HepG2 (cell line): ENCODE results near the gene SFMBT1. TPM values are rescaled to one million over a fixed set of nuclear protein-coding genes. Genes with fewer than 3 reads are reported as not detected.

ENCODE experiments used
- ATAC-seq: fragments of 200-7000 bp; cut with Tn5 transposase; 3 replicates; pipeline ENCODE4 v1.9.1; 2020; ENCODE audit warnings: mild to moderate bottlenecking, moderate library complexity
- BruUV-seq: library from RNA; stranded (reverse); fragments of 400-500 nt; replicated peaks from 2 replicates; lab custom pipeline; 2021; lab: Mats Ljungman, UMichigan
- CTCF ChIA-PET: fragments of 300-600 bp; formaldehyde crosslinking; extraction: SDS; loops from one replicate; lab custom pipeline; 2021; ENCODE audit warnings: low total read pairs, inconsistent platforms, low intra/inter-chr PET ratio; lab: Yijun Ruan, JAX
- POLR2A ChIA-PET: fragments of 350-600 bp; sonication (Branson Sonifier 250); formaldehyde crosslinking; loops from one replicate; lab custom pipeline; 2020; ENCODE audit warnings: antibody characterized with exemption, inconsistent platforms; lab: Yijun Ruan, JAX
- DNase-seq: peaks from one replicate; pipeline ENCODE4 v3.0.0-alpha.2; 2015; ENCODE audit warnings: low spot score
- FAIRE-seq: peaks from 3 replicates; lab custom pipeline; 2011; peaks lifted over from hg19 to GRCh38; lab: Jason Lieb, UNC
- H2AFZ ChIP-seq: one replicate; pipeline ENCODE4 v1.6.1; 2011; ENCODE audit warnings: low read length, inconsistent platforms
- H3K27ac ChIP-seq: fragments of 300-600 bp; 3 replicates; pipeline ENCODE4 v1.8.0; 2011; ENCODE audit warnings: mixed run types, mild to moderate bottlenecking, mixed read lengths, low read length, inconsistent platforms; ENCODE audit not compliant: insufficient read depth; ENCODE audit errors: extremely low read length
- H3K27me3 ChIP-seq, 2 experiments: fragments of 200-600 bp in 1 of 2; 2 replicates in 1 of 2; 3 replicates in 1 of 2; pipeline versions ENCODE4 v1.6.0 to v1.8.0; 2011; ENCODE audit warnings: low read length in 2 of 2, mild to moderate bottlenecking in 2 of 2, moderate library complexity in 2 of 2, inconsistent platforms in 1 of 2; ENCODE audit not compliant: insufficient read depth in 2 of 2, control insufficient read depth in 1 of 2
- H3K36me3 ChIP-seq, 2 experiments: fragments of 200-600 bp in 1 of 2; replicated peaks in 1 of 2; 2 replicates in 1 of 2; 3 replicates in 1 of 2; pipeline versions ENCODE4 v1.5.1 to v1.8.0; 2011; ENCODE audit warnings: low read length in 2 of 2, inconsistent platforms in 1 of 2; ENCODE audit not compliant: insufficient read depth in 2 of 2, control insufficient read depth in 1 of 2
- H3K4me1 ChIP-seq: 2 replicates; pipeline ENCODE4 v1.5.1; 2012; ENCODE audit warnings: low read length, inconsistent platforms; ENCODE audit not compliant: insufficient read depth
- H3K4me2 ChIP-seq: 2 replicates; pipeline ENCODE4 v1.6.0; 2011; ENCODE audit warnings: low read depth, low read length, inconsistent platforms
- H3K4me3 ChIP-seq, 3 experiments: fragments of 200-600 bp in 1 of 3; sonication (generic), shearing (Covaris generic) in 1 of 3; replicated peaks in 1 of 3; 2 replicates each; pipeline ENCODE4 v1.5.1; 2011 to 2016; ENCODE audit warnings: low read length in 3 of 3, inconsistent platforms in 2 of 3, low read depth in 2 of 3, mild to moderate bottlenecking in 2 of 3, control low read depth in 1 of 3, mixed read lengths in 1 of 3; ENCODE audit not compliant: insufficient read depth in 1 of 3
- H3K79me2 ChIP-seq: one replicate; pipeline ENCODE4 v1.6.1; 2011; ENCODE audit warnings: low read length, inconsistent platforms; ENCODE audit not compliant: insufficient read depth
- H3K9ac ChIP-seq: 2 replicates; pipeline ENCODE4 v1.6.0; 2011; ENCODE audit warnings: mild to moderate bottlenecking, low read depth, low read length, inconsistent platforms; ENCODE audit not compliant: insufficient read depth
- H3K9me3 ChIP-seq: 2 replicates; pipeline ENCODE4 v1.5.1; 2012; ENCODE audit warnings: mild to moderate bottlenecking, low read length
- H4K20me1 ChIP-seq: 2 replicates; pipeline ENCODE4 v1.6.0; 2011; ENCODE audit warnings: inconsistent platforms, mild to moderate bottlenecking, low read length, moderate library complexity; ENCODE audit not compliant: insufficient read depth
- CHCHD3 ChIP-seq: sonication (generic); formaldehyde crosslinking; IDR thresholded peaks from 2 replicates; pipeline ENCODE4 v1.8.0; 2022; ENCODE audit warnings: mild to moderate bottlenecking, missing genetic modification reagents, moderate library complexity
- ELF3 ChIP-seq: IDR thresholded peaks from 2 replicates; pipeline ENCODE4 v1.6.1; 2016; ENCODE audit warnings: missing genetic modification reagents, missing compliant biosample characterization
- FOXO1 ChIP-seq: sonication (generic); formaldehyde crosslinking; IDR thresholded peaks from 2 replicates; pipeline ENCODE4 v1.4.0; 2020; ENCODE audit warnings: missing genetic modification reagents
- NFAT5 ChIP-seq: sonication (generic); formaldehyde crosslinking; IDR thresholded peaks from 2 replicates; pipeline ENCODE4 v1.4.0; 2020; ENCODE audit warnings: missing genetic modification reagents
- WGBS: methylation state at CpG from one replicate; pipeline ENCODE4 v1.1.6; 2017; ENCODE audit warnings: low lambda C conversion rate; 5-methylcytosine and 5-hydroxymethylcytosine counted together
- in situ Hi-C: cut with HindIII; loops from 2 replicates; pipeline ENCODE4 v1.10.0; 2017; ENCODE audit warnings: low pct_unique_long_range_greater_than_20kb; ENCODE audit not compliant: extremely low pct_ligation_motif_present
- intact Hi-C: fragments of 100-400 bp; cut with micrococcal nuclease; formaldehyde crosslinking; loops from one replicate; pipeline ENCODE4 v1.10.0; 2022; ENCODE audit not compliant: unreplicated experiment
- polyA plus RNA-seq, 8 experiments: library from polyadenylated mRNA; depleted of rRNA in 3 of 8; stranded (reverse) in 7 of 8; unstranded in 1 of 8; fragments of >200 nt; fragmentation: Illumina TruSeq in 4 of 8; extraction: Trizol in 4 of 8; gene quantifications; 2 replicates each; pipeline versions ENCODE4 v1.2.1 to v1.2.3, GENCODE V29; 2011 to 2016; ENCODE audit warnings: low read depth in 4 of 8, missing spikeins in 1 of 8, mixed read lengths in 1 of 8; ENCODE audit not compliant: insufficient read depth in 1 of 8
- total RNA-seq, 5 experiments: library from RNA; depleted of rRNA; stranded (reverse); fragments of >200 nt; fragmentation: Illumina TruSeq; extraction: Trizol; gene quantifications; 2 replicates each; pipeline ENCODE4 v1.2.3, GENCODE V29; 2016; ENCODE audit warnings: low read depth in 1 of 5

The SFMBT1 gene
- total and polyA plus RNA-seq, 2 of the 13 experiments (the other 11 are each of a cell fraction or from before 2014, with no cell fraction given): 3.8 to 12.8 TPM

- no peak for TF ChIP-seq ELF3 (CRISPR knock-in tag)
These were observed 74.0 kb downstream of the SFMBT1 start (continued) for GRCh38 chr3:52971895-52972294.

GRCh38 chr3:52967398-52967797, 78.5 kb downstream of the SFMBT1 start:
- ATAC-seq (no peak), DNase-seq (no peak), FAIRE-seq (no peak)
- Histone ChIP-seq H3K4me1 (no peaks in the 10 kb centered on the region), H3K79me2 (no peaks in the 10 kb centered on the region), H3K27me3 (no peaks in the 10 kb centered on the region), H3K9me3 (no peaks in the 10 kb centered on the region), H4K20me1 (no peaks in the 10 kb centered on the region), H2AFZ (no peak overlapping the region), H3K27ac (no peak overlapping the region), H3K9ac (no peak overlapping the region), H3K36me3 (no peaks in the 10 kb centered on the region), H3K4me3 (no peak overlapping the region), H3K4me2 (no peak overlapping the region)
- POLR2A ChIA-PET: no interaction called here
- CTCF ChIA-PET: no interaction called here
- TF ChIP-seq FOXO1 (CRISPR knock-in tag): no peak
- no peak for TF ChIP-seq CHCHD3
- TF ChIP-seq NFAT5 (CRISPR knock-in tag): no peak
- 97% methylated on average over 2 of the region's 2 CpGs for WGBS
- BruUV-seq: no TSS peak
- in situ Hi-C loops: no loop called here
- intact Hi-C loops: no loop called here
